H1 (cell line): Measurements from ENCODE around the gene IDI2.

Experiments used
- BACH1 ChIP-seq: IDR thresholded peaks from 2 replicates; pipeline ENCODE4 v1.6.1; 2012; ENCODE audit warnings: low read length, improper control_type of control experiment
- CREB1 ChIP-seq: IDR thresholded peaks from 2 replicates; pipeline ENCODE4 v1.6.1; 2012; ENCODE audit warnings: inconsistent platforms
- EP300 ChIP-seq, 2 experiments: IDR thresholded peaks; 1 replicate in 1 of 2; 2 replicates in 1 of 2; pipeline ENCODE4 v1.6.1; 2011 to 2012; ENCODE audit warnings: low read depth in 2 of 2, low read length in 2 of 2, mild to moderate bottlenecking in 2 of 2, borderline replicate concordance in 1 of 2, inconsistent platforms in 1 of 2, moderate library complexity in 1 of 2
- RAD21 ChIP-seq, 2 experiments: IDR thresholded peaks in 1 of 2; conservative IDR thresholded peaks in 1 of 2; 2 replicates each; pipeline ENCODE4 v1.6.1; 2011; ENCODE audit warnings: low read depth in 2 of 2, low read length in 2 of 2, improper control_type of control experiment in 1 of 2, inconsistent platforms in 1 of 2, mild to moderate bottlenecking in 1 of 2, moderate library complexity in 1 of 2
- SIN3A ChIP-seq, 2 experiments: IDR thresholded peaks in 1 of 2; conservative IDR thresholded peaks in 1 of 2; 2 replicates each; pipeline ENCODE4 v1.6.1; 2011 to 2012; ENCODE audit warnings: low read length in 2 of 2, improper control_type of control experiment in 1 of 2, low read depth in 1 of 2, mild to moderate bottlenecking in 1 of 2
- TF ChIP-seq, protein P1 (sequence below), 3 experiments: IDR thresholded peaks; 1 replicate in 2 of 3; 2 replicates in 1 of 3; pipeline versions ENCODE4 v1.5.1 to v1.6.1; 2011; ENCODE audit warnings: low read length in 3 of 3, mild to moderate bottlenecking in 3 of 3, inconsistent platforms in 2 of 3, low read depth in 1 of 3, moderate library complexity in 1 of 3; ENCODE audit not compliant: insufficient read depth in 1 of 3; ENCODE audit errors: control extremely low read depth in 1 of 3

DNA sequence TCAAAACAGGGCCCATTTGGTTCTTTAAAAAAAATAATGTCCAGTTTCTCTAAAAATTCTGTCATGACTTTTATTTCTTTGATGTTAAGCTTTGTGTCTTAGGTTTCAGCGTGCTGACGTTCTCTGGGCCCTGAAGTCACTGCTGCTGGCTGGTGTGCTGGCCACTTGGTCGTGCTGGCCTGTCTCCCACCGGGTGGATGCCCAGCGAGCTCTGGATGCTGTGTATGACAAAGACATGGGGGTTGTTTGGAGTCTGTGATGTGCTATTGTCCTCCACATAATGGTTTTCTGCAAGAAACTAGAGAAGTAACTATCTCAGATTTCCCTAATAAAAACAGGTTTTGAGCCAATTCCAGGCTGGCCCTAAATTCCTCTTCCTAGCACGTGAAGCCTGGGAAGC lies 9.5 kb upstream of the IDI2 start:
- TF ChIP-seq, protein P1, sequence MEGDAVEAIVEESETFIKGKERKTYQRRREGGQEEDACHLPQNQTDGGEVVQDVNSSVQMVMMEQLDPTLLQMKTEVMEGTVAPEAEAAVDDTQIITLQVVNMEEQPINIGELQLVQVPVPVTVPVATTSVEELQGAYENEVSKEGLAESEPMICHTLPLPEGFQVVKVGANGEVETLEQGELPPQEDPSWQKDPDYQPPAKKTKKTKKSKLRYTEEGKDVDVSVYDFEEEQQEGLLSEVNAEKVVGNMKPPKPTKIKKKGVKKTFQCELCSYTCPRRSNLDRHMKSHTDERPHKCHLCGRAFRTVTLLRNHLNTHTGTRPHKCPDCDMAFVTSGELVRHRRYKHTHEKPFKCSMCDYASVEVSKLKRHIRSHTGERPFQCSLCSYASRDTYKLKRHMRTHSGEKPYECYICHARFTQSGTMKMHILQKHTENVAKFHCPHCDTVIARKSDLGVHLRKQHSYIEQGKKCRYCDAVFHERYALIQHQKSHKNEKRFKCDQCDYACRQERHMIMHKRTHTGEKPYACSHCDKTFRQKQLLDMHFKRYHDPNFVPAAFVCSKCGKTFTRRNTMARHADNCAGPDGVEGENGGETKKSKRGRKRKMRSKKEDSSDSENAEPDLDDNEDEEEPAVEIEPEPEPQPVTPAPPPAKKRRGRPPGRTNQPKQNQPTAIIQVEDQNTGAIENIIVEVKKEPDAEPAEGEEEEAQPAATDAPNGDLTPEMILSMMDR (IDR thresholded peaks at IDR 0.05; ENCODE audit: control extremely low read depth in 1 of 3, insufficient read depth in 1 of 3, low read depth in 1 of 3, low read length in 3 of 3), result no peak
- no peak for TF ChIP-seq SIN3A (conservative IDR thresholded peaks at IDR 0.05 in 1 of 2, IDR thresholded peaks at IDR 0.05 in 1 of 2; ENCODE audit: low read depth in 1 of 2, low read length in 2 of 2)
- no peak for TF ChIP-seq CREB1
- no peak for TF ChIP-seq EP300 (IDR thresholded peaks at IDR 0.05; ENCODE audit: borderline replicate concordance in 1 of 2, low read depth in 2 of 2, low read length in 2 of 2)
- no peak for TF ChIP-seq BACH1
- TF ChIP-seq RAD21 (IDR thresholded peaks at IDR 0.05 in 1 of 2, conservative IDR thresholded peaks at IDR 0.05 in 1 of 2; ENCODE audit: low read depth in 2 of 2, low read length in 2 of 2), result no peak
